Large intestine (tissue), 3 donors: ENCODE measurements around the gene DIPK1C. TPM values are rescaled to one million over a fixed set of nuclear protein-coding genes. Genes with fewer than 3 reads are reported as not detected.

Experiments
- DNase-seq, 2 donors: peaks; one replicate each; pipeline versions ENCODE4 v3.0.0 to v3.0.0-alpha.2; 2013
- H3K27ac ChIP-seq: one replicate; pipeline ENCODE4 v1.5.1; 2013; ENCODE audit warnings: low read length
- H3K27me3 ChIP-seq: 2 replicates; pipeline ENCODE4 v1.6.1; 2013; ENCODE audit warnings: low read length; ENCODE audit not compliant: control insufficient read depth, insufficient read depth
- H3K36me3 ChIP-seq: 2 replicates; pipeline ENCODE4 v1.6.1; 2013; ENCODE audit warnings: low read length; ENCODE audit not compliant: control insufficient read depth, insufficient read depth
- H3K4me1 ChIP-seq: one replicate; pipeline ENCODE4 v1.6.1; 2013; ENCODE audit warnings: low read length; ENCODE audit not compliant: control insufficient read depth, insufficient read depth
- H3K4me3 ChIP-seq: one replicate; pipeline ENCODE4 v1.5.1; 2013; ENCODE audit warnings: low read length
- H3K9me3 ChIP-seq: one replicate; pipeline ENCODE4 v1.6.1; 2013; ENCODE audit warnings: mild to moderate bottlenecking, low read depth, low read length, moderate library complexity; ENCODE audit not compliant: control insufficient read depth
- WGBS: methylation state at CpG from one replicate; pipeline ENCODE4 v1.1.5; 2013; ENCODE audit warnings: low lambda C conversion rate; ENCODE audit not compliant: insufficient coverage; 5-methylcytosine and 5-hydroxymethylcytosine counted together
- polyA plus RNA-seq: library from polyadenylated mRNA; unstranded; fragments of 120-200 nt; gene quantifications from one replicate; pipeline ENCODE4 v1.2.1, GENCODE V29; 2013

Gene DIPK1C
- polyA plus RNA-seq, 1 donor = 0.33 TPM

DNA sequence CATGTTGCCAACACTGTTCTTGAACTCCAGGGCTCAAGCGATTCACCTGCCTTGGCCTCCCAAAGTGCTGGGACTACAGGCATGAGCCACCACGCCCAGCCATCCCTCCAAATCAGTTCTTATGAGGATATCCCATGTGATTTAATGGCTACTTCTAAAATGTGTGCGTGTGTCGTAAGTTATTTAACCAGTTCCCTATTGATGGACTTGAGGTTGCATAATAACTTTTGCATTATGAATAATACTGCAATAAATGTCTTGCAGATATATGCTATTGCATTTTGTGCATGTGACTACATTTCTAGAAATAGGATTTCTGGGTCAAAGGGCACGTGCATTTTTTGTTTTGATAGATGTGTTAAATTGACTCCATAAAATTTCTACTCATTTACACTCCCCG is 19.0 kb downstream of the DIPK1C start:
- WGBS = 76% methylated on average over 2 of the region's 6 CpGs
- peaks cover 4% of the 10 kb centered on the region for H3K27me3 ChIP-seq
- H3K27ac ChIP-seq = no peak overlapping the region
- no peaks in the 10 kb centered on the region for H3K36me3 ChIP-seq
- no peaks in the 10 kb centered on the region for H3K4me1 ChIP-seq
- no peak overlapping the region for H3K4me3 ChIP-seq
- no peaks in the 10 kb centered on the region for H3K9me3 ChIP-seq
- no peak for DNase-seq

DNA sequence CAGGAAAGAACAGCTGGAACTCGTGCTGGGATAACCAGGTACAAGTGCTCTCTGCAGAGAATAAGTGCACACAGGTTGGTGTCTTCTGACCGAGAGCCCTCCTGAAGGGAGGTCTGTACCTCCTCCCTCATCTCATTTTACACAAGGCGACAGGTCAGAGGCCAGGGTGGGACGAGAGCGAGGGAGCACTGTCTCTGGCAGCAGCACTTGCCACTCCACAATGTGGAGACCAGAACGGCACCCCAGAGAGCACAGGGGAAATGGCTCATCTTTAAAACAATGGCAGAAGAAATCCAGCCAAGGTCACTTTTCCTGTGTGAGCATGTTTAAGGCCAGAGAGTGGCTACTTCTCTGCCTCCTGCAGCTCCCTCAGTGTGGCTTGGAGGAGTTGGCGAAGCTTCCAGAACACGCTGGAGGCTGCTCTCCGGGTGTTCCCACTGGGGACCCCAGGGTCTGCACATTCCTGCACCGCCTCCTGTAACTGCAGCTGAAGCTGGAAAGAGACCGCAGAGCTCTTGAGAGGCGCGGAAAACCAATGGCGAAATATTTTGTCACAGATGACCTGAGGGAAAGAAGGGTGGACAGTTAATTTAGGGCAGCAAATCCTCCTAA is 20.8 kb downstream of the DIPK1C start:
- Histone ChIP-seq H3K27ac (no peak overlapping the region), H3K27me3 (peaks cover 4% of the 10 kb centered on the region), H3K9me3 (no peaks in the 10 kb centered on the region), H3K4me3 (no peak overlapping the region), H3K4me1 (no peaks in the 10 kb centered on the region), H3K36me3 (no peaks in the 10 kb centered on the region)
- WGBS = 100% methylated on average over 1 of the region's 14 CpGs
- DNase-seq = no peak

DNA sequence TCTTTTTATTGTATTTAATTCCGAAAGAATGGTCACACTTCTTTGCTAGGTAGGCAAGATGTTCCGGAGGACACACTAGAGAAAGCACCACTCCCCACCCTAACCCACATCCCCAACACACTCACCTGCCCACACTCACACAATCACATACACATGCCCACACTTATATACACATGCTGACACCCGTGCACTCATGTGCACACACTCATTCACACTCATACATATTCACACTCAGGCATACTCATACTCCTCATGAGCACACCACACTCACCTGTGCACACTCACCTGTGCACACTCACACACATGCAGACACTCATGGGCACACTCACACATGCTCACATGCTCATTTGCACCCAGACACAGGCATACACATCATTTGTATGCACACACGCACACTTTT is 21.4 kb downstream of the DIPK1C start:
- WGBS = no CpG with 5 or more reads among the region's 4 CpGs
- Histone ChIP-seq H3K27me3 (peaks cover 4% of the 10 kb centered on the region), H3K4me3 (no peak overlapping the region), H3K9me3 (no peaks in the 10 kb centered on the region), H3K36me3 (no peaks in the 10 kb centered on the region), H3K27ac (no peak overlapping the region), H3K4me1 (no peaks in the 10 kb centered on the region)
- DNase-seq = no peak

DNA sequence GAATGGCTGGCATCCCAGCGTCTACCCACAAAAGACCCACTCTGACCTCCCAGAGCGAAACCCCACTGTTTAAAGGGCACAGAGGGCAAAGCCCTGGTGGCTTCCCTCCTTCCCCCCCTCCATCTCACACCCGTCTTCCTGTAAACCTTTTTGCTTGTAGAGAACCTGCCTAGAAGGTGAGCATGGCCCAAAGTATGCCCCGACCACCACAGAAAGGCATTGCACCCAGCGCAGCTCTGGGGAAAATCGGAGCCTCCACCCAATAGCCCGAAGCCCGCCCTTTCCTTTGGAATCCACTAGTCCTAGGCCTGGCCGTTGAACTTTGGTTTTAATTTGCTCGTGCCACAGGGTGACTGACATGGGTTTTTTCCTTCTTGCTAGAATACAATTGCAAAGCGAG is 22.6 kb downstream of the DIPK1C start:
- Histone ChIP-seq H3K4me1 (no peaks in the 10 kb centered on the region), H3K36me3 (no peaks in the 10 kb centered on the region), H3K27me3 (peaks cover 4% of the 10 kb centered on the region), H3K27ac (no peak overlapping the region), H3K9me3 (no peaks in the 10 kb centered on the region), H3K4me3 (no peak overlapping the region)
- no CpG with 5 or more reads among the region's 11 CpGs for WGBS
- no peak for DNase-seq

DNA sequence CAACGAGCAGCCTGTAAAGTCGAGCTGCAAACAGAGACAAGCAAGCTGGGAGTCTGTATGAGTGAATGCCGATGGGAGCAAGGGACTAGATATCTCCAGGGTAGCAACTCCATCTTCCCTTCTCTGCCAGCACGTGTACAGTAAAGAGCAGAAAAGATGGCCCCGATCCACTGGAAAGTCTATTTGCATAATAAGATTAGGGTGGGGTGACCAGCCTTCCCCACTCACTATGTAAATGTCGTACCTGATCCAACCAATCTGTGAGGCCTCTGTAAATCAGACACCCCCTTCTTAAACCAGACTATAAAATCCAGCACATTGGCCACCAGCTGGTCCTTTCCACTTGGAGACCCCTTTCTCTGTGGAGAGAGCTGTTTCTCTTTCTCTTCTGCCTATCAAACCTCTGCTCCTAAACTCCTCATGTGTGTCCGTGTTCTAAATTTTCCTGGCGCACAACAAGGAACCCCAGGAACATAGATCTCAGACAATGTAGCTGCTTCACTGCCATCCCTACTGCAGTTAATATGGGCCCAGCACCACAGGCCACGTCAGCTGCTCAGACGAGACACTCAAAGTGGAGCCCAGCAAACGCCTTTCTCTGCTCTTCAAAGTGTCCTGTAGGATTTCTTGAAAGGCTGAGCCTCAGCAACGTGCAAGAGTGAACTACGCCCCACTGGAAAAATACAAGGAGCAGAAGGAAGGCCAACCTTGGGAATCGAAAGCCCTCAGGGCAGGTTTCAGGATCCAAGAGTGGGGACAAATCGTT is 26.1 kb downstream of the DIPK1C start:
- H3K27me3 ChIP-seq = peaks cover 2% of the 10 kb centered on the region
- 50% methylated on average over 3 of the region's 15 CpGs for WGBS
- no peak for DNase-seq

DNA sequence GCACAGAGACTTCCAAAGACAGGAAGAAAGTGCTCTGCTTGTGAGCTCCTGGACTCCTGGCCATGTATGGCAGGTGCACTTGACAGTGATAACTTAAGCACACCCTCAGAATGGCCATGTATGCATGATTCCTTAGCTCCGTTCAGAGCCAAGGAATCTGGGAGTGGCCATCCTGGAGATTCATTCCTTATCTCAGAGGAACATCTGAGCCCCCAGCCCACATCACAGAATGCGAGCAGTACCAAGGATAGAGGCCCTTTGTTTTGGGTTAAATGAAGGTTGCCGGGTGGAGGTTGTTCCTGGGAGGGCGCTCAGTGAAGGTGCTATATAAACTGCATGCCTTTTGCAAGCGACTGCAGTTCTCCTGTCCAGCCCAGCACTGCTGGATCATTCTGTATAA is 26.9 kb downstream of the DIPK1C start:
- Histone ChIP-seq H3K36me3 (no peaks in the 10 kb centered on the region), H3K9me3 (peaks cover 2% of the 10 kb centered on the region), H3K4me3 (no peak overlapping the region), H3K27me3 (no peaks in the 10 kb centered on the region), H3K4me1 (no peaks in the 10 kb centered on the region), H3K27ac (no peak overlapping the region)
- DNase-seq = no peak
- WGBS = no CpG with 5 or more reads among the region's 5 CpGs

More for the DNA sequence above, 26.1 kb downstream of the DIPK1C start:
- Histone ChIP-seq H3K27ac (no peak overlapping the region), H3K4me3 (no peak overlapping the region), H3K9me3 (no peaks in the 10 kb centered on the region), H3K36me3 (no peaks in the 10 kb centered on the region), H3K4me1 (no peaks in the 10 kb centered on the region)

DNA sequence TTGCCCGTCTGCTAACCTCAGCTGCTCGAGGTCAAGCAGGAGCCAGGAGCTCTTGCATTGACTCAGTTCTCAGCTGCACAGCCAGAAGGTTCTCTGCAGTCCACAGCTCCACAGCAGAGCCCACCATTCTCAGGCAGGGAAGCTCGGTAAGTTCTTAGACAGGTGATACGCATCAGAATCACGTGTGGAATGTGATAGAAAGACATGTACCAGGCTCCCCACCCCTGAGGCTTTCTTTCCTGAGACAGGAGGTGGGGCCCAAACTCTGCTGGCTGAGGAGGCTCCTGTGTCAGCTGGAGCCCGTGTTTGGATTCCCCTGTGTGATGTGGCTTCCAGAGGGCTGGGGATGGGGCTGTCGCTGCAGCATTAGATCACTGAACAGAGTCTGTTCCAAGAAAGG is 28.0 kb downstream of the DIPK1C start:
- Histone ChIP-seq H3K4me3 (no peak overlapping the region), H3K27ac (no peak overlapping the region), H3K36me3 (no peaks in the 10 kb centered on the region), H3K27me3 (no peaks in the 10 kb centered on the region), H3K9me3 (peaks cover 2% of the 10 kb centered on the region), H3K4me1 (no peaks in the 10 kb centered on the region)
- no peak for DNase-seq
- WGBS = no CpG with 5 or more reads among the region's 7 CpGs

DNA sequence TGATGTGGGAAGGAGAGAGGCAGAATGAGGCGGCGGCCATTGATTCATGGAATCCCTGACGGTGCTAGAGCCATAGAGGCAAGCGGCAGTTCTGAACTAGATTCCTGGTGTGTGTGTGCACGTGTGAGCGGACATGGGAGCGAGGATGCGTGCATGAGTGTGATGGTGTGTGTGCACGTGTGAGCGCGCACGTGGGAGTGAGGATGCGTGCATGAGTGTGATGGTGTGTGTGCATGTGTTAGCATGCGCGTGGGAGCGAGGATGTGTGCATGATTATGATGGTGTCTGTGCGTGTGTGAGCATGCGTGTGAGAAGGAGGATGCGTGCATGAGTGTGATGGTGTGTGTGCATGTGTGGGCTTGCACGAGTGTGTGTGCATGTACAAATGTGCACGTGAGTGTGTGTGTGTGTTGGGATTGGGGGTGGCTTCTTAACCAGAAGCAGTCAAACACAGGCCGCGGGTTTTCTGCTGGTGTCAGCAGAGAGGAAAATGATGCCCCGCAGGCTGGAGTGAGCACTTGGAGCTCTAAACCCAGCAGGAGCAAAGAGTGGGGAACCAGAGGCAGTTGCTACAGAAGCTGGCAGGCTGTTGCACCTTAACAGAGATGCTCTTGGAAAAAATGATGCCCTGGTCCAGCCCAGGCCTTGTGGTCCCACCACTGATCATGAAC is 29.5 kb downstream of the DIPK1C start:
- no peak for DNase-seq
- peaks cover 2% of the 10 kb centered on the region for H3K9me3 ChIP-seq
- H3K27ac ChIP-seq = no peak overlapping the region
- H3K36me3 ChIP-seq = no peaks in the 10 kb centered on the region
- H3K27me3 ChIP-seq = no peaks in the 10 kb centered on the region
- H3K4me1 ChIP-seq = no peaks in the 10 kb centered on the region
- no peak overlapping the region for H3K4me3 ChIP-seq
- WGBS = 95% methylated on average over 8 of the region's 24 CpGs

DNA sequence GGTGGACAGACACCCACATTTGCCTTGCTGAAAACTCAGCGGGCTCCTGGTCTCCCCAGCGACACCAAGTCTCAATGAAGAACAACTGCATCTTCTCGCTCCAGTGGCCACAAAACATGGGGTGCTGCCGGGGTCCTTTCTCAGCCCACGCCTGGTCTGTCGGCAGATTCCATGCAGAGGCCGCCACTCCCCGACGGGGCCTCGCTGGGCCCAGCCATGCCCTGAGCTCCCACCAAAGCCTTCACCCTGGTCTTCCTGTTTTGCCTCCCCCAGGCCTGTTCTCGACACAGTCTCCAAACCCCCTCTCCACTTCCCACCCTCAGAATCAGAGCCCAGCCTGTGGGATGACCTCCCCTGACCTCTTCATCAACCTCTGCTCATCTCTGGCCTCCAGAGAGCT is 31.2 kb downstream of the DIPK1C start:
- WGBS = no CpG with 5 or more reads among the region's 11 CpGs
- Histone ChIP-seq H3K9me3 (peaks cover 2% of the 10 kb centered on the region), H3K27me3 (no peaks in the 10 kb centered on the region), H3K36me3 (no peaks in the 10 kb centered on the region), H3K4me1 (no peaks in the 10 kb centered on the region), H3K27ac (no peak overlapping the region), H3K4me3 (no peak overlapping the region)
- no peak for DNase-seq

DNA sequence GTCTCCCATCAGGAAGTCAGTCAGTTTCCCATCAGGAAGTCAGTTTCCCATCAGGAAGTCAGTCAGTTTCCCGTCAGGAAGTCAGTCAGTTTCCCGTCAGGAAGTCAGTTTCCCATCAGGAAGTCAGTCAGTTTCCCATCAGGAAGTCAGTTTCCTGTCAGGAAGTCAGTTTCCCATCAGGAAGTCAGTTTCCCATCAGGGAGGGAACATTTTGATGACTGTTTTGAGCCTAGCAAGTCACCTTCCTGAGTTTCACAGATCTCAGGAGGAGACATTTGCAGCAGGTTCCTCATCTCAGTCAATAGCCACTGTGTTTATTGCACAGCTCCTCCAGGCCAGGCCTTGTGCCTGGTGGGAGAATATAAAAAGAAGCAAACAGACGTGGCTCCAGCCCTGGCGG is 31.9 kb downstream of the DIPK1C start:
- WGBS = no CpG with 5 or more reads among the region's 4 CpGs
- H3K4me1 ChIP-seq = no peaks in the 10 kb centered on the region
- H3K27ac ChIP-seq = no peak overlapping the region
- peaks cover 2% of the 10 kb centered on the region for H3K9me3 ChIP-seq
- H3K4me3 ChIP-seq = no peak overlapping the region
- H3K27me3 ChIP-seq = no peaks in the 10 kb centered on the region
- H3K36me3 ChIP-seq = no peaks in the 10 kb centered on the region
- no peak for DNase-seq
